NCI-H2227 (cell line): ENCODE data around the gene PLTP.

Experiments
- DNase-seq: peaks from one replicate; lab custom pipeline; 2025; ENCODE audit not compliant: unreplicated experiment; lab: John Stamatoyannopoulos, UW

The PLTP gene

DNA sequence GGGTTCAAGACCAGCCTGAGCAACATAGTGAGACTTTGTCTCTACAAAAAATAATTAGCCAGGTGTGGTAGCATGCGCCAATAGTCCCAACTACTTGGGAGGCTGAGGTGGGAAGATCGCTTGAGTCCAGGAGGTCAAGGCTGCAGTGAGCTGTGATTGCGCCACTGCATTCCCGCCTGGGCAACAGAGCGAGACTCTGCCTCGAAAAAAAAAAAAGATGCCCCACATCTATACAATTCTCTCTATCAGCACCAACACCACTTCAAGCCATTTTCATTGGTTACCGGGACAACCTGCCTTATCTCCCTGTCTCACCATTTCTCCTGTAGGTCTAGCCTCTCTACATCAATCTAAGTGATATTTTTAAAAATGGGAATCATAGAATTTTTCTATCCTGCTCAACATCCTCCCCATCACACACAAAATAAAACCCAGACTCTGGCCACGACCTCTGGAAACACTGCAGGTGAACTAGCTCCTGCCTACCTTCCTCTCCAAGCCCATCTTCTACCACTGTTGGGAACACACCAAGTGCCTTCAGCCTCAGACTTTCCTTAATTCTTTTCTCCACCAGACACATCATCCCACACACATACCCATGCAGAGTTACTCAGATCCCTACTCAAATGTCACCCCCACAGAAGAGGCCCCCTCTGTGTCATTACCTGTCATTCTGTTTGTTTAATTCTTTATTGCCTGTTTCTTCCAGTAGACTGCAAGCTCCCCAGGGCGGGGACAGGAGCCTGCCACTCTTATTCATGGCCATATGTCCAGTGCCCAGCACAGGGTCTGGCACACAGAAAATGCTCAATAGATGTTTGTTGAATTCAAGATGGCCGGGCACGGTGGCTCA is 9.6 kb upstream of the PLTP start:
- no peak for DNase-seq

DNA sequence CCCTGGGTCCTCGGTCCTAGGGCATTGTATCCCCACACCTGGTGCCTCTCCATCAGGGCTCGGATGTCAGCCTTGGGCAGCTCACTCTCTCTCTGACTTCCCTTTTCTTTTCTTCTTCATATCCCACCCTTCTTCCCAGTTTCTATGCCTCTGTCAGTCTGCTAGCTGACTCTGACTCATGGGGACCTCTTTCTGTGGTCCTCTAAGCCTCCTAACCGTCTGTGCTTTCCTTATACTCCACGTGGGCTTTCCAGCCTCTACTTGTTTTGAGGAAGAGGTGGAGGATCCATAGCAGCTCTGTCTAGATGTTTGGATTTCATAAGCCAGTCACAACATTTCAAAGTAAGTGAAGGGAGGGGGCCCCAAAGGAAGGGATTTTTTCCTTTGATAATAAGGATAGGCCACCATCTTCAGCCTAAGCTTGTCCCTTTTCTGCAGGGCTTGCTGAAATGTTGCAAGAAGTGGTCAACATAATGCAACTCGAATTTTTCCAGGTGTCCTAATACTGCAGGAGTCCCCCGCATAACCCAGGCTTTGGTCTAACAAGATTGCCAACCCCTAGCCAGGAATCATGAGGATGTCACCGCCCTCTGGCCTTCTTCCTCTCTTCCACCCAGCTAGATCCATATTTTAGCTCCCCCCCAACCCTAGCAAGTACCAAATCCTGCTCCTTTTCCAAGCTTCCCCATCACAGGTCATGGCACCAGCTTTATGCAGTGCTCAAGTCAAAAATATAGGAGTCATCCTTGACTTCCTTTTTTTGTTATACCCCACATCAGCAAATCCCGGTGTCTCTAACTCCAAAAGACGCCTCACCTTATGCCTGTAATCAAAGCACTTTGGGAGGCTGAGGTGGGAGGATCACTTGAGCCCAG is 8.7 kb upstream of the PLTP start:
- DNase-seq: no peak

DNA sequence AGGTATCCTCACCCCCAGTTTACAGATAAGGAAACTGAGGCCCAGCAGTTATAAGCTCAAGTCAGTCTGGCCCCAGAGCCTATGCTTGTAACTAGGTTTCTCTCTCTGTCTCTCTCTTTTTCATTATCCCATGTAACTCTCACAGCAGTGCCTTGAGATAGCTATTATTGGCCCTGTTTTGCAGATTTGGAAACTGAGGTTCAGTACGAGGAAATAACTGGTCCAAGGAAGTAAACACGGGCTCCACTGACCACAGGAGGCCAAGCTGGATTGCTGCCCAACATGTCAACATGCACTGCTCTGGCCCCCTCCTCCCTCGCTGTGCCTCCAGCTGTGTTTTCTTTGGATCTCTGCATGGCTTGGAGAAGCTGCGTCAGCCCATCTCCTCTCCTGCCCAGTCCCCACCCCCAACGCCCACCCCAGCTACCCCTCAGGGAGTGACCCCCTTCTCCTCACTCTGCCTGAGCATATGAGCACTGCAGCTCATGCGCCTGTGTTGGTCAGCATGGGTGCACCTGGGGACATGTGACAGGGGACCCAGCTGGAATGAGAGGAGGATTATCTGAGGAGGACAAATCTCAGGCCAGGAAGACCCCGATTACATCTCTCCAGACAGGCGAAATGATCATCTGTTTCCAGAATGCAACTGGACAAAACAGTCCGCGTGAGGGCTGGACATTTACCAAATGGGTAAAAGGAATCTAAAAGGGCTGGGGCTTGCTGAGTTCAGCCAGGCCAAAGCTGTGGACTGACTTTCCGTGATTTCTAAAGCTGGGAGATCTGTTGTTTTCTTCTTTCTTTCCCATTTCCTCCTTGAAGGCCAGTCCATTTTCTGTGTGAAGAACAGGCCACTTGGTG is 7.8 kb upstream of the PLTP start:
- DNase-seq: no peak

DNA sequence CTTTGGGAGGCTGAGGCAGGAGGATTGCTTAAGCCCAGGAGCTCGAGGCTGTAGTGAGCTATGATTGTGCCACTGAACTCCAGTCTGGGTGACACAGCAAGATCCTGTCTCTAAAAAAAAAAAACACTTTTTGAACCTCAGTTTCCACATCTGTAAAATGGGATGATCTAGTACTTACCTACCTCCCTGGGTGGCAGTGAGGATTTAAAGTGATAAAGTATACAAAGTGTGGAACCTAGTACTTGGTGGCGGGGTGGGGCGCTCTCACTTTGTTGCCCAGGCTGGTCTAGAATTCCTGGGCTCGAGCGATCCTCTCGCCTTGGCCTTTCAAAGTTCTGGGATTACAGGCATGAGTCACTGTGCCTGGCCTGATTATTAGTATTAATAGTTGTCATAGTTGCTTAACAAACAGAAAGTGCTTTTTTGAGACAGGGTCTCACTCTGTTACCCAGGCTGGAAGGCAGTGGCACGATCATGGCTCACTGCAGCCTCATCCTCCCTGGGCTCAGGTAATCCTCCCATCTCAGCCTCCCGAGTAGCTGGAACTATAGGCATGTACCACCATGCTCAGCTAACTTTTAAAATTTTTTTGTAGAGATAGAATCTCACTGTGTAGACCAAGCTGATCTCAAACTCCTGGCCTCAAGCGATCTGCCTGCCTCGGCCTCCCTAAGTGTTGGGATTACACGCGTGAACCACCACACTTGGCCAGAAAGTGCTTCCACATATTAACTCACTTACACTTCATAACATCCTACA is 7.0 kb upstream of the PLTP start:
- no peak for DNase-seq

DNA sequence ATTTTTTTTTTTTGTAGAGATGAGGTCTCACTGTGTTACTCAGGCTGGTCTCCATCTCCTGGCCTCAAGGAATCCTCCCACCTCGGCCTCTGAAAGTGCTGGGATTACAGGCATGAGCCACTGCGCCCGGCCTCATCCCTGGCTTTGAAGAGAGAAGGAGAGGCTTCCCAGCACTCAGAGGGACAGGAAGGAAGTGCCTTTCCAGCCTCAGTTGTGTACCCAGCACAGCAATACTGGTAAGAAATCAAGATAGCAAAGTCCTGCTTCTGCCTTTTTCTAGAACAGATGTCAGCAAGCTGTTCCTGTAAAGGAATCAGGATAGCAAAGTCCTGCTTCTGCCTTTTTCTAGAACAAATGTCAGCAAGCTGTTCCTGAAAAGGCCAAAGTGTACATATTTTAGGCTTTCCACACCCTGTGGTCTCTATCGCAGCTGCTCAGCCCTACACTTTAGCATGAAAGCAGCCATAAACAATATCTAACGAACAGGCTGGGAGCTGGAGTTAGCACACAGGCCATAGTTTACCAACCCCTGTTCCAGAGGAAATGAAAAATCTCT is 6.3 kb upstream of the PLTP start:
- DNase-seq: no peak

DNA sequence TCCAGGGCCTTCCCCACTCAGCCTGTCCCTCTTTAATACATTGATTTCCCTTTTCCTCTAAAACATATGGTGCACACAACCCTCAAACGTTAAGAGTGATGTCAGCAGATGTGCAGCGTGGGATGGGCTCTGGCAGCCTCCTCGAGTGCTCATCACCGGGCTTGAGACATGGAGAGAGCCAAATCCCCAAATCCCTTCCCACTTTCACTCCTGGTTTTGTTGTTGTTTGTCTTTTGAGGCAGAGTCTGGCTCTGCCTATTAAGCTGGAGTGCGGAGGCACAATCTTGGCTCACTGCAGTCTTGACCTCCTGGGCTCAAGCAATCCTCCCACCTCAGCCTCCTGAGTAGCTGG is 5.8 kb upstream of the PLTP start:
- DNase-seq: no peak

DNA sequence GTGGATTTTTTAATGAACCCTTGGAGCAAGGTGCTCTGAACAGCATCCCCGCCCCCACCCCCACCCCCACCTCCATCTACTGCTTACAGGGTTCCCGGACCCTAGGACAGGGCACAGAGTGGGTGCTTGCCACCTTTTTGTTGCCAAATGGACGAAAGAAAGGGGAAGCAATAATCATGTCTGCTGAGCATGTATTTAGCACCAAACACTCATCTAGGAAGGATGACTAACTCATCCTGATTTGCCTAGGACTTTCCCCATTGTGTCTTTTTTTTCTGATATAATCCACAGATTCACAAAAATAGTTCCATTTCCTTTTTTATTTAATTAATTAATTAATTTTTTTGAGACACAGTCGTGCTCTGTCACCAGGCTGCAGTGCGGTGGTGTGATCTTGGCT is 1.2 kb upstream of the PLTP start:
- no peak for DNase-seq

DNA sequence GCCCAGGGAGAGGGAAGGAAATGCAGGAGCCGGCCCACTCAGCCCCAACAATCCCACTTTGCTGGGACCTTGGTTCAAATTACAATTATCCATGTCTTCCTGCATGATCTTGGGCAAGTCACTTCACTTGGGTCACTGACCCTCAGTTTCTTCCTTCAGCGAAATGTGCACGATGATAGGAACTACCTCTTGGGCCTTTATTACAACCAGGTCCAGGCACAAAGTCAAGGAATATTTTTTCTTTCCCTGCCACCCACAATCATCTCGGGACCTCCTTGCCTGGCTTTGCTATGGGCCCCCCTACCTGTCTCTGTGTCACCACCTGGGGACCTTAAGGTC is 358 bp upstream of the PLTP start:
- DNase-seq: no peak

DNA sequence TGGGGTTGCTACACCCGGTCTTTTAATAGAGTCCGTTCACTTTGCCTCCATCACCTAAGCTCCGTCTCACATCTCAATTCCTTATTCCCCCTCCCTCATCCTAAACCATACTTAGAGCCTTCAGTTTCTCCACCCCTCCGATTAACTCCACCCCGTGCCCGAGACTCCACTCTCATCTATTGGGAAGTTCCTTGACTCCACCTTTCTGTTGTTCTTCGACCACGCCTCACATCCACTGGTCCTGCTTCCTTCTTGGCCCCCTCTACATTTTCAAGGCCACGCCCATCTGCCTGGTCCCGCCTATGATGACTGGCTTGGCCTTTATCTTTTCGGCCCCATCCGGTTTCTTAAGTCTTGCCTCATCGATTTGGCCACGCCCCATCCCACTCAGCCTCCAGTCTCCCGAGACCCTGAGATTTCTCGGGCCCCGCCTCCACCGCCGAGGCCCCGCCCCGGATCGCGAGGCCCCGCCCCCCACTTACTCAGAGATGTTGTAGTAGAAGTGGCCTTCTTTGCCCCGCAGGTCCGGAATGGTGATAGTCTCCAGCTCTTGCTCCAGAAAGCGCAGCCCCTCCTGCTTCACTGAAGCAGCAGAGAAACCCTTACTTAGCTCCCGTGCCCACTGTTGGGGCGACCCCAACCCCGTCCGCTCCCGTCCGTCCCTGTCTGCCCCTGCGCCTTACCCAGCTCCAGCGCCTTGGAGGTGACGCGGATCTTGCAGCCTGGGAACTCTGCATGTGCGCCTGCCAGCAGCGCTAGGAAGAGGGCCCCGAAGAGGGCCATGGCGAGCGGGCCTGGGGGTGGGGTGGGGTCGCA is 1.1 kb downstream of the PLTP start:
- DNase-seq: peak; percentile 100

DNA sequence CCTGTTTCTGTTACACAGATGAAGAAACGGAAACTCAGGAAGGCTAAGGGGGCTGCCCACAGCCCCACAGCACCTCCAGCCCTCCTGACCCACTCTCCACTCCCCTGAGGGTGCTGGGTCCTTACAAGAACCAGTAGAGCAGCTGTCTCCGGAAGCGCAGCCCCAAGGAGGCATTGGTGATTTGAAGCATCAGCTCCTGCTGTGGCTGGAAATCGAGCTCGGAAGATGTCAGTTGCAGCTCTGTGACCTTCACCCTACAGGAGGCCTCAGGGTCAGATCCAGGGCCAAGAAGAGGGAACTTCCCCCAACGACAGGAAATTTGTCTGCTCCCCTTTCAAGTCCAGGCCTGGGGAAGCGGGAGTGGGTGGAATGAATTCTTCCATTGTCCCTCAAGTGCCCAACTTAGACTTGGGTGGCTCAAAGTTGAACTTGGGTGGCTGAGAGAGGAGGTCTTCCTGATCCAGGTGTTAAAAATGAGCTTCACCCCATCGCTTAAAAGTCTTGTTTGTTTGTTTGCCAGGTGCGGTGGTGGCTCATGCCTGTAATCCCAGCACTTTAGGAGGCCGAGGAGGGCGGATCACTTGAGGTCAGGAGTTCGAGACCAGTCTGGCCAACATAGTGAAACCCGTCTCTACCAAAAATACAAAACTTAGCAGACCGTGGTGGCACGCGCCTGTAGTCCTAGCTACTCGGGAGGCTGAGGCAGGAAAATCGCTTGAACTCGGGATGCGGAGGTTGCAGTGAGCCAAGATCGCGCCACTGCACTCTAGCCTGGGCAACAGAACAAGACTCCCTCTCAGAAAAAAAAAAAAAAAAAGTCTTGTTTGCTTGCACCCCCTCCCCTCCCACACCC is 1.9 kb downstream of the PLTP start:
- no peak for DNase-seq

DNA sequence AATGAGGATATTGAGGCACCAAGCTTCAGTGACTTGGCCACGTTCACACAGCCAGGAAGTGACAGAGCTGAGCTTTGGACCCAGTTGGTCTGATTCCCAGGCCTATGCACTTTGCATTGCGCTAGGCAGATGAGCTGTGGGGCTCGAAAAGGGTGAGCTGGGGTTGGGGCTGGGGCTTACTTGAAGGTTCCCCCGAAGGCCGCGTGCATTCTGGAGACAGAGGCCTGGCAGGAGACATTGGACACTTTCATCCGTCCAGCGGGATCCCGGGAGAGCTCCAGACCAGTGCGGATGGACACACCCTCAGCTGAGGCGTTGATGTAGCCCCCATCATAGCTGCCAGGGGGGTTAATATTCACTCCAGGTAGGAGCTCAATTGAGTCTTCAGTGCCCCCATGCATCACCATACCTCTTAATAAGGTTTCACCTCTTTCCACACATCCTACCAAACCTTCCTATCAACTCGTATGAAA is 2.6 kb downstream of the PLTP start:
- DNase-seq: no peak

DNA sequence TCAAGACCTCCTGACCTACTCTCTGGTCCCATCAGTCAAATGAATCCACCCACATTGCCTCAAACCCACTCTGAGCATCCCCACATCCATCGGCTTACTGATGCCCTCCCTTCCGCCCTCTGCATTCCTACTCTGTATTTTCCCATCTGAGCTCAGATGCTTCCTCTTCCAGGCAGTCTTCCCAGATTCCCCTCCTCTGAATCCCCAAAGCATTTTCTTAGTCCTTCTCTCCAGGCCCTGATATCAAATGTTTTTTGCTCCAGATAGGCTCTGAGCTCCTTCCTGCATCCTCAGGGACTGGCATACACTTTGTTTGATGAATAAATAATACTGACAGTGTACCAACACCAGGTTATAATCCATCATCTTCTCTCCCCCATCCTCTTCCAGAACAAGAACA is 3.9 kb downstream of the PLTP start:
- DNase-seq: no peak

DNA sequence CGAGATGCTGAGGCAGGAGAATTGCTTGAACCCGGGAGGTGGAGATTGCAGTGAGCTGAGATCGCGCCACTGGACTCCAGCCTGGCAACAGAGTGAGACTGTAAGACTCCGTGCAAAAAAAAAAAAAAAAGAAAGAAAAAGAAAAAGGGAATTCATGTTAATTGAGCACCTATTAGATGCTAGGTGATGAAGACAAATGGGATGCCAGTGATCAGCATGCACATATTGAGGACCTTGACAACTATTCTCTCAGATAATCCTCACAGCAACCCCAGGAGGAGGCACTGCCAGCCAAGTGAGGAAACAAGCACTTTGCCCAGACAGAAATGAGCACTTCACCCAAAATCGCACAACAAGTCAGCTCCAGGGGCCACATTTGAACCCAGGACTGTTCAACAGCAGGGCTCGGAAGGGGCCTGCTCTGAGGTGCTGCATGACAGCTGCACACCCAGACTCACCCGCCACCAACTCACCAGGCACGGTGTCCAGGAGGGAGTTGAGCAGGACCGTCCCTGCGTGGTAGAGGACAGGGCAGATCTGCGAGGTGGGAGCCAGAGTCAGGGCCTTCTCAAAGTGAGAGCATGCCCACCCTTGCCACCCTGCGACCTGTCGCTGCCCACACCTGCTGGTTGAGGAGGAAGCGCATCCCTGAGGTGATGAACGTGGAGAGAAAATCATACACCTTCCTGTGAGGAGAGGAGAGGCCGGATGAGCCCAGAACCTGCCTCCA is 4.6 kb downstream of the PLTP start:
- DNase-seq: no peak

DNA sequence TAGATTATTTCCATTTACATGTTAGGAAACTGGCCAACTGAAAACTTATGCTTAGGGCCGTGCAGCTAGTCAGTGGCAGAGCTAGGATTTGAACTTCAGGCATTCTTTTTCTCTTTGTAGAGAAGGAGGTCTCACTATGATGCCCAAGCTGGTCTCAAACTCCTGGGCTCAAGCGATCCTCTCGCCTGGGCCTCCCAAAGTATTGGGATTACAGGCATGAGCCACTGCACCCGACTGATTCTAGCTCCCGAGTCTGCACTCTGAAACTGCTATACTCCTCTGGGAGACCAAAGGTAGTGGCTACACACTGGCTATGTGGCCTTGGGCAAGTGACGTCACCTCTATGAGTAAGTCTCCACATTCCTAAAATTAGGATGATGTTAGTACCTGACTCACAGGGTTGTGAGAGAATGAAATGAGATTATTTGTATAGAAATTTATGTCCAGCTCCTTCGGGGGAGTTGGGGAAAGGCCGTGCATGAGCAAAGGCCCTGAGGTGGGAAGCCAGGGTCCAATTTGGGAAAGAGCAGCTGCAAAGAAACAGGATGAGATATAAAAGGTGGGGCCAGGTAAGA is 6.4 kb downstream of the PLTP start:
- DNase-seq: no peak

DNA sequence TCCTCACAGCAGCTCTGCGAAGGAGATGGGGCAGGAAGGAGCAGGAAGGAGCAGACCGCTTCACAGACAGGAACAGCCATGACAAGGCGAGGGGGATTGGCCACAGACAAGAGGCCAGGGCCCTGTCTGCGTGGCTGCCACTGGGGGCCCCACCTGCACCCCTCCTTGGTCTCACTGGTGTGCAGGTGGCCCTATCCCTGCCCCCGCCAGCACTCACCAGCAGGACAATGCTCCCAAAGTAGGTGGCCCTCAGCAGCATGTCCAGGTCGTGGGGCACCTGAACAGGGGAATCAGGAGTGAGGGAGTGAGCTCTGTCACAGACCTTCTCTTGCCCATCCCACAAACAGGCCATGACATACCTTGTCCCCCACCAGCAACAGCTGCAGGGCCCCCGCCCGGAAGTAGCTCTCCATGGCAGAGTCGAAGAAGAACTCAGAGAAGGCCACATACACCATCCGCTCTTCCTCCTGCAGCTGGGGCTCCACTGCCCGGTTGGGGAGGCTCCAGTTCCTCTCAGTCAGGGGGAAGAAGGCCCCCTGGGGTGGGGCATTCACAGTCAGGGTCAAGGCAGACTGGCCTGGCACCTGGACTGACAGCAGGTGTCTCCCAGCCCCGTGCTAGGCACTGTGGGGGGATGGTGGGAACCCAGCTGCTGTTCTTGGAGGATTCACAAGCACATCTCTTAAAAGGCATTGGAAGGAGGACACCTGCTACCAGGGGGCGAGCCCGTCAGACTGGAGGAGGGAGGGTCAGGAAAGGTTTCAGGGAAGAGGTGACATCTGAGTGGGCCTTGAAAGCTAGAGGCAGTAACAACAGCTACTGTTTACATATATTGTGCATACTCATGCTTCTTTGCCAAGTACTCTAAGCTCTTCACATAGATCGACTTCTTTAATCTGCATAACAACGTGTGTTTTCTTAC is 7.1 kb downstream of the PLTP start:
- no peak for DNase-seq

DNA sequence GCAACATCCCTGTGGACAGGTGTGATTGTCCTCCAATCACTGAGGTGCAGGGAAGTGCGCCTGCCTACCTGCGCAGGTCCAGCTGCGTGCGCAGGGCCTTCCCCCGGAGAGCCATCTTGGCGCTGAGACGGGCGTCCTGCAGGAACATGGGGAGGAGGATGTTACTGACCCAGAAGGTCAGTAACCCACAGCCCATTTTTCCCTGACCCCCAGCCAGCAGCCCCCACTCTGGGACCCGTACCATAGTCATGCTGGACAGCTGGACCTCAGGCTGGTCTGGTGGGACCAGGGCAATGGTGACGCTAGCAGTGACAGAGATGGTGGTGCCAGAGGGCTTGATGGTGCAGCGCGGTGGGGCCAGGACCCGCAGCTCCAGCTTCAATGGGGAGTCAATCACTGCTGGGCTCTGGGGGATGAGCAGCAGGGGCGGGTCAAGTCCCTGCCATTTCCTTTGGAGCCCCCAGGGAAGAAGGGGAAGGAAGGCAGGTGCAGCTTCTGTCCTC is 9.7 kb downstream of the PLTP start:
- DNase-seq: no peak
